Measurements from ENCODE around the gene LRRC1. TPM values are rescaled to one million over a fixed set of nuclear protein-coding genes. Genes with fewer than 3 reads are reported as not detected.

The LRRC1 gene
- 10 to 100 TPM; 10.1 to 16.4 TPM for total RNA-seq
- 10 to 100 TPM in 3 of 6 donors, 1 to 10 TPM in 3; 8.6 to 11.2 (median 10.1) TPM for polyA plus RNA-seq (ENCODE audit: insufficient read length in 6 of 6)
- long read RNA-seq, donor 1, partial matches to known transcripts, result 0 of 1 reads
- long read RNA-seq, donor 1, other reads (novel, unspliced or antisense), result 0 of 1 reads
- long read RNA-seq, donor 2, partial matches to known transcripts, result 0 of 2 reads
- long read RNA-seq, donor 2, other reads (novel, unspliced or antisense), result 0 of 2 reads
- long read RNA-seq, donor 3, partial matches to known transcripts, result 0 of 1 reads
- long read RNA-seq, donor 3, other reads (novel, unspliced or antisense), result 0 of 1 reads
- long read RNA-seq, donor 4, partial matches to known transcripts, result 0 of 2 reads
- long read RNA-seq, donor 4, other reads (novel, unspliced or antisense), result 1 of 2 reads
- long read RNA-seq, donor 5, partial matches to known transcripts, result 0 of 1 reads
- long read RNA-seq, donor 5, other reads (novel, unspliced or antisense), result 0 of 1 reads
- long read RNA-seq, donor 6, partial matches to known transcripts, result 0 of 1 reads
- long read RNA-seq, donor 6, other reads (novel, unspliced or antisense), result 0 of 1 reads
- long read RNA-seq, donor 7, partial matches to known transcripts, result 0 of 1 reads
- long read RNA-seq, donor 7, other reads (novel, unspliced or antisense), result 0 of 1 reads
- long read RNA-seq, donor 8, result 0 reads
- long read RNA-seq, donor 9, result 0 reads
- long read RNA-seq, donor 10, partial matches to known transcripts, result 1 of 1 reads
- long read RNA-seq, donor 10, other reads (novel, unspliced or antisense), result 0 of 1 reads
- long read RNA-seq, donor 11, result 0 reads
- long read RNA-seq, donor 12, partial matches to known transcripts, result 0 of 1 reads
- long read RNA-seq, donor 12, other reads (novel, unspliced or antisense), result 0 of 1 reads

GRCh38 chr6:53794720-53795339 is at the start of gene LRRC1:
Gene LRRC1, plus strand, starts transcription at chr6:53795005. Its CDS starts 252 bp downstream, at chr6:53795257.
- H3K9me3 ChIP-seq, result no peaks in the 10 kb centered on the region
- peaks cover 10 to 26% of the 10 kb centered on the region in 2 donors for H3K4me1 ChIP-seq
- ATAC-seq (peak; percentile 88), DNase-seq (peak; percentile 92 to 98 (median 95))
- H3K4me3 ChIP-seq, result peak within 1 kb of the TSS; percentile 77 to 82
- H3K27ac ChIP-seq, result peak within 1 kb of the TSS; percentile 67 to 83
- H3K36me3 ChIP-seq, result no peaks in the 10 kb centered on the region
- H3K27me3 ChIP-seq, result peaks cover 0 to 29% of the 10 kb centered on the region in 2 donors
- intact Hi-C loops (cut with DNase I), result no loop called here
- no peak for TF ChIP-seq CTCF (IDR thresholded peaks at IDR 0.05)

GRCh38 chr6:53746442-53747103 is 48.2 kb upstream of the LRRC1 start:
- H3K27ac ChIP-seq, result no peak overlapping the region
- ATAC-seq (peak; percentile 42), DNase-seq (peak in 1 of 4 donors; percentile 24)

GRCh38 chr6:53750052-53750650 is 44.7 kb upstream of the LRRC1 start:
- no peak overlapping the region for H3K4me3 ChIP-seq

More at GRCh38 chr6:53746442-53747103, 48.2 kb upstream of the LRRC1 start:
- Histone ChIP-seq H3K36me3 (no peaks in the 10 kb centered on the region), H3K4me3 (no peak overlapping the region), H3K4me1 (no peaks in the 10 kb centered on the region), H3K9me3 (no peaks in the 10 kb centered on the region), H3K27me3 (no peaks in the 10 kb centered on the region)
- no peak for TF ChIP-seq CTCF (IDR thresholded peaks at IDR 0.05)
- intact Hi-C loops (cut with DNase I), result no loop called here

GRCh38 chr6:53751417-53751816 is 43.4 kb upstream of the LRRC1 start:
- Histone ChIP-seq H3K36me3 (no peaks in the 10 kb centered on the region), H3K27ac (no peak overlapping the region), H3K4me3 (no peak overlapping the region), H3K9me3 (no peaks in the 10 kb centered on the region), H3K27me3 (no peaks in the 10 kb centered on the region), H3K4me1 (no peaks in the 10 kb centered on the region)
- TF ChIP-seq CTCF (IDR thresholded peaks at IDR 0.05), result no peak
- no peak for DNase-seq
- no peak for ATAC-seq
- intact Hi-C loops (cut with DNase I), result no loop called here

More at GRCh38 chr6:53750052-53750650, 44.7 kb upstream of the LRRC1 start:
- ATAC-seq (no peak), DNase-seq (no peak)
- Histone ChIP-seq H3K9me3 (no peaks in the 10 kb centered on the region), H3K27ac (no peak overlapping the region), H3K27me3 (no peaks in the 10 kb centered on the region), H3K36me3 (no peaks in the 10 kb centered on the region), H3K4me1 (no peaks in the 10 kb centered on the region)
- no peak for TF ChIP-seq CTCF (IDR thresholded peaks at IDR 0.05)
- intact Hi-C loops (cut with DNase I), result no loop called here

Measured in left lung (tissue), 14 donors.